GM23248 (cell line): ENCODE measurements around the gene OR2Z1. TPM values are rescaled to one million over a fixed set of nuclear protein-coding genes. Genes with fewer than 3 reads are reported as not detected.

Experiments used
- DNase-seq: peaks from one replicate; pipeline ENCODE4 v3.0.0-alpha.2; 2015
- H2AFZ ChIP-seq: fragments of 200-600 bp; sonication (generic); 2 replicates; pipeline ENCODE4 v1.6.1; 2016; ENCODE audit warnings: antibody characterized with exemption
- H3F3A ChIP-seq: fragments of 200-600 bp; sonication (generic); 2 replicates; pipeline ENCODE4 v1.6.1; 2016; ENCODE audit warnings: mild to moderate bottlenecking, antibody characterized with exemption, mixed run types; ENCODE audit not compliant: insufficient read depth
- H3K27ac ChIP-seq: fragments of 200-600 bp; sonication (generic); 2 replicates; pipeline ENCODE4 v1.5.1; 2016; ENCODE audit warnings: mild to moderate bottlenecking
- H3K27me3 ChIP-seq: fragments of 200-600 bp; sonication (generic); replicated peaks from 2 replicates; pipeline ENCODE4 v1.6.1; 2016; ENCODE audit warnings: mild to moderate bottlenecking; ENCODE audit not compliant: insufficient read depth
- H3K36me3 ChIP-seq: fragments of 200-600 bp; sonication (generic); 2 replicates; pipeline ENCODE4 v1.6.1; 2016; ENCODE audit warnings: low read depth, mild to moderate bottlenecking
- H3K4me1 ChIP-seq: fragments of 200-600 bp; sonication (generic); 2 replicates; pipeline ENCODE4 v1.6.1; 2016; ENCODE audit warnings: mild to moderate bottlenecking; ENCODE audit not compliant: insufficient read depth
- H3K4me2 ChIP-seq: fragments of 200-600 bp; sonication (generic); one replicate; pipeline ENCODE4 v1.6.1; 2016; ENCODE audit warnings: mild to moderate bottlenecking; ENCODE audit not compliant: unreplicated experiment
- H3K4me3 ChIP-seq: fragments of 200-600 bp; sonication (generic); 2 replicates; pipeline ENCODE4 v1.5.1; 2016; ENCODE audit warnings: mild to moderate bottlenecking
- H3K79me2 ChIP-seq: fragments of 200-600 bp; sonication (generic); 2 replicates; pipeline ENCODE4 v1.6.1; 2016; ENCODE audit warnings: mild to moderate bottlenecking; ENCODE audit not compliant: insufficient read depth
- H3K9ac ChIP-seq: fragments of 200-600 bp; sonication (generic); 2 replicates; pipeline ENCODE4 v1.6.1; 2016; ENCODE audit warnings: mild to moderate bottlenecking
- H3K9me2 ChIP-seq: fragments of 200-600 bp; sonication (generic); 2 replicates; pipeline ENCODE4 v1.6.1; 2016; ENCODE audit warnings: mixed run types, mild to moderate bottlenecking, moderate library complexity; ENCODE audit not compliant: insufficient read depth
- H3K9me3 ChIP-seq: fragments of 200-600 bp; sonication (generic); one replicate; pipeline ENCODE4 v1.6.1; 2017; ENCODE audit warnings: low read depth
- H4K20me1 ChIP-seq: fragments of 200-600 bp; sonication (generic); 2 replicates; pipeline ENCODE4 v1.6.0; 2016; ENCODE audit not compliant: insufficient read depth
- EZH2 ChIP-seq: fragments of 200-600 bp; sonication (generic); IDR thresholded peaks from 2 replicates; pipeline ENCODE4 v1.6.1; 2018; ENCODE audit warnings: antibody characterized with exemption, mild to moderate bottlenecking; ENCODE audit not compliant: insufficient read depth, poor library complexity, severe bottlenecking
- EZH2phosphoT487 ChIP-seq: fragments of 200-600 bp; sonication (generic); IDR thresholded peaks from 2 replicates; pipeline ENCODE4 v1.6.1; 2018; ENCODE audit warnings: antibody characterized with exemption, moderate library complexity, mild to moderate bottlenecking, low read depth; ENCODE audit not compliant: insufficient read depth
- WGBS, 2 experiments: methylation state at CpG; one replicate each; pipeline ENCODE4 v1.1.6; 2015 to 2017; ENCODE audit warnings: low lambda C conversion rate in 2 of 2, low coverage in 1 of 2; ENCODE audit errors: missing lambda C conversion rate in 2 of 2; 5-methylcytosine and 5-hydroxymethylcytosine counted together
- in situ Hi-C: fragments of 300-500 bp; cut with MboI; formaldehyde crosslinking; loops from 2 replicates; pipeline ENCODE4 v1.15.0; 2020
- polyA plus RNA-seq: library from polyadenylated mRNA; unstranded; fragments of >200 nt; fragmentation: Nextera tagmentation; extraction: Ambion mirVana; gene quantifications from 2 replicates; pipeline ENCODE4 v1.2.1, GENCODE V29; 2016
- total RNA-seq: library from RNA; depleted of rRNA; stranded (reverse); fragments of >200 nt; shearing (Covaris generic); gene quantifications from 2 replicates; pipeline ENCODE4 v1.2.3, GENCODE V29; 2014

Gene OR2Z1
- total and polyA plus RNA-seq, 2 experiments from 2014 or later = not detected

DNA sequence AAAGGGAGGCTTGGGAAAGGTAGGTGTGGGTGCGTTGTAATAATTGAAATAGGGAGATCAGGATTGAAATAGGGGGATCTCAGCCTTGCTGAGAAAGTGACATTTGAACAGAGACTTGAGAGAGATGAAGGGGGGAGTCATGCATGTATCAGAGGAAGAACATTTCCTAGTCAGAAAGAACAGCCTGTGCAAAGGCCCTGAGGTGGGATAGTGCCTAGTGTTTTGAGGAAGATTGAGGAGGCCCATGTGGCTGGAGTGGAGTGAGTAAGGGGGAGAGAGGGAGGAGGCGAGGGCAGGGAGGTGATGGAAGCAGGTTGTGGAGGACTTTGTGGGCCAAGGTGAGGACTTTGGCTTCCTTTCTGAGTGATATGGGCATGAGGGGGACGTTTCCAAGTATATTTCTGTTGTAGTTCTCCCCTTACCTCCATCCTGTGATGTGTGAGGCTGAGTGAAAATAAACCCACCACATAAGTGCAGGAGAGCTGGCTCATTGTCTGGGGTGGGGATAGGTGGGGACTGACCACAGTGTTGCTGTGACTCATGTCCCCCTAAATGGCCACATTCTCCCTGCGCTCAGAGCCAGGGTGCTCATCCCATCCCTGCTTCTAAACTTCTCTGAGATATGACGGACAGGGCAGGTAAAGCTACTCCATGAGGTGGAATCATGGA is 40.6 kb upstream of the OR2Z1 start:
- Histone ChIP-seq H3K36me3 (no peaks in the 10 kb centered on the region), H3K27ac (no peak overlapping the region), H4K20me1 (no peaks in the 10 kb centered on the region), H2AFZ (no peak overlapping the region), H3K27me3 (no peaks in the 10 kb centered on the region), H3K79me2 (no peaks in the 10 kb centered on the region), H3K9me3 (no peaks in the 10 kb centered on the region), H3F3A (no peaks in the 10 kb centered on the region), H3K9me2 (no peaks in the 10 kb centered on the region), H3K4me2 (no peak overlapping the region), H3K4me1 (no peaks in the 10 kb centered on the region), H3K9ac (no peak overlapping the region), H3K4me3 (no peak overlapping the region)
- DNase-seq = no peak
- no peak for TF ChIP-seq EZH2
- no peak for TF ChIP-seq EZH2phosphoT487
- in situ Hi-C loops = no loop called here
- WGBS, 2 experiments = 45 to 48% methylated on average over 5 of the region's 5 CpGs

DNA sequence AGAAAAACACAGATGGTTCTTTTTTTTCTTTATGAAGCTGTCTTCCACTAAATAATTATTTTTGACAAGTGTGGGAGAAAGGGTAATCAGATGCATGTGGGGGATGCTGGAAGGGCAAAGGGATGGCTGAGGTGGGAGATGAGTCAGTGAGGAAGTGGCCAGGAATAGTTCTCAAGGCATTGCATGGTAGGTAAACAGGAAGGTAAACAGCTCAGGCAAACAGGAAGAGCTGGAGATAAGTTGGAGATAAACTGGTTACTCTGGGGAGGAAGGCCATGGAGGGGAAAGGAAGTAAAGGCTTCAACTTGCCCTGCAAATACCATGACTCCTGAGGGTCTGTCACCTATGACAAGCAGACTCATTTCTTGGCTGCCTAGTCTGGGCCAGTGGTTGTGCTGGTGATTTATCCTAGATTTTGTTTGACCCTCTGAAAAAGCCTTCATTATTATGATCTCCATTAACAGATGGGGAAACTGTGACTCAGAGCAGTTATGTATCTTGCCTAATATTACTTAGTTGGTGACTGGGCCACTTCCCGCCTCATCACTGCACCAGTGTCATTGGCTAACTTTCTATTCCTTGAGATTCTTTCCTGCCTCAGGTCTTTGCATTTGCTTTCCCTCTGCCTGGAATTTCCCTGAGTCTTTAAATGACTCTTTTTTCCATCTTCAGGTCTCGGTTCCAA is 39.9 kb upstream of the OR2Z1 start:
- no peak overlapping the region for H3K4me3 ChIP-seq
- no peaks in the 10 kb centered on the region for H3K36me3 ChIP-seq
- no peak for TF ChIP-seq EZH2
- no peaks in the 10 kb centered on the region for H3K9me3 ChIP-seq
- no peaks in the 10 kb centered on the region for H3K4me1 ChIP-seq
- no peak overlapping the region for H3K9ac ChIP-seq
- no peaks in the 10 kb centered on the region for H3K27me3 ChIP-seq
- no peaks in the 10 kb centered on the region for H3F3A ChIP-seq
- in situ Hi-C loops = no loop called here
- H3K4me2 ChIP-seq = no peak overlapping the region
- peak; percentile 21 for DNase-seq
- no peaks in the 10 kb centered on the region for H3K9me2 ChIP-seq
- H3K27ac ChIP-seq = no peak overlapping the region
- no peaks in the 10 kb centered on the region for H3K79me2 ChIP-seq
- H4K20me1 ChIP-seq = no peaks in the 10 kb centered on the region
- 24 to 38% methylated on average over 2 of the region's 2 CpGs for WGBS, 2 experiments
- H2AFZ ChIP-seq = no peak overlapping the region

DNA sequence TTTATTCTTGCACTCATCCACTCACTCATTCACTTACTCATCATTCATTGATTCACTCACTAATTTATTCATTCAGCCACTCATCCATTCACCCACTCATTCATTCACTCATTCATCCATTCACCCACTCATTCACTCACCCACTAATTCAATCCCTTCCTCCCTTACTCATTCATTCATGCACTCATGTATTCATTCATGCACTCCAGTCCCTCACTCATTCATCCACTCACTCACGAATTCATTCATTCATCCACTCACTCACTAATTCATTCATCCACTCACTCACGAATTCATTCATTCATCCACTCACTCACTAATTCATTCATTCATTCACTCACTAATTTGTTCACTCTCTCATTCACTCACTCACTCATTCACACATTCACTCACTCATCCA is 39.0 kb upstream of the OR2Z1 start:
- no peaks in the 10 kb centered on the region for H3K9me3 ChIP-seq
- no peak overlapping the region for H3K4me2 ChIP-seq
- H3K79me2 ChIP-seq = no peaks in the 10 kb centered on the region
- no peaks in the 10 kb centered on the region for H3K4me1 ChIP-seq
- H3K27ac ChIP-seq = no peak overlapping the region
- no peak overlapping the region for H2AFZ ChIP-seq
- DNase-seq = no peak
- H4K20me1 ChIP-seq = no peaks in the 10 kb centered on the region
- TF ChIP-seq EZH2phosphoT487 (no peak), EZH2 (no peak)
- H3K9me2 ChIP-seq = no peaks in the 10 kb centered on the region
- H3K27me3 ChIP-seq = no peaks in the 10 kb centered on the region
- in situ Hi-C loops = no loop called here
- no peak overlapping the region for H3K9ac ChIP-seq
- 7 to 14% methylated on average over 2 of the region's 2 CpGs for WGBS, 2 experiments
- no peak overlapping the region for H3K4me3 ChIP-seq
- no peaks in the 10 kb centered on the region for H3K36me3 ChIP-seq
- no peaks in the 10 kb centered on the region for H3F3A ChIP-seq

DNA sequence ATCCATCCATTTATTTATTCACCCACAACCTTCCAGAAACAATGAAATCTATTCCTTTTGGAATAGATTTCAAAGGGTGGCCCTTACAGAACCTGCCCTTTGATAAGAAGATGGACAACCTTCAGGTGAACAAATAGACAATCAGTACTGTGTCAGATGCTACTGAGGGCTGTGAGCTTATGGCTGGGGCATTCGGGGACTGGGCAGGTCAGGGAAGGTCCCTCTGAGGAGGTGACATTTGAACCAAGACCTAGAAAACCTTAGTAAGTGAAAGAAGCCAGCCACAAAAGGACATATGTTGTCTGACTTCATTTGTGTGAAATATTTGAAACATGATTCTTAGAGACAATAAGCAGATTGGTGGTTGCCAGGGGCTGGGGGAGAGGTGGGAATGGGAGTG is 38.5 kb upstream of the OR2Z1 start:
- no peaks in the 10 kb centered on the region for H3K27me3 ChIP-seq
- no peak for DNase-seq
- H3K79me2 ChIP-seq = no peaks in the 10 kb centered on the region
- no peak overlapping the region for H3K27ac ChIP-seq
- no peak overlapping the region for H3K4me2 ChIP-seq
- H3K9ac ChIP-seq = no peak overlapping the region
- no peaks in the 10 kb centered on the region for H3K4me1 ChIP-seq
- WGBS, 2 experiments = 29 to 34% methylated on average over 1 of the region's 1 CpG
- no peaks in the 10 kb centered on the region for H3K36me3 ChIP-seq
- no peaks in the 10 kb centered on the region for H3K9me3 ChIP-seq
- in situ Hi-C loops = no loop called here
- no peak overlapping the region for H3K4me3 ChIP-seq
- no peak overlapping the region for H2AFZ ChIP-seq
- no peaks in the 10 kb centered on the region for H3K9me2 ChIP-seq
- H3F3A ChIP-seq = no peaks in the 10 kb centered on the region
- TF ChIP-seq EZH2phosphoT487 (no peak), EZH2 (no peak)
- no peaks in the 10 kb centered on the region for H4K20me1 ChIP-seq
